Measurements from ENCODE around the gene IGF2BP2.

DNA sequence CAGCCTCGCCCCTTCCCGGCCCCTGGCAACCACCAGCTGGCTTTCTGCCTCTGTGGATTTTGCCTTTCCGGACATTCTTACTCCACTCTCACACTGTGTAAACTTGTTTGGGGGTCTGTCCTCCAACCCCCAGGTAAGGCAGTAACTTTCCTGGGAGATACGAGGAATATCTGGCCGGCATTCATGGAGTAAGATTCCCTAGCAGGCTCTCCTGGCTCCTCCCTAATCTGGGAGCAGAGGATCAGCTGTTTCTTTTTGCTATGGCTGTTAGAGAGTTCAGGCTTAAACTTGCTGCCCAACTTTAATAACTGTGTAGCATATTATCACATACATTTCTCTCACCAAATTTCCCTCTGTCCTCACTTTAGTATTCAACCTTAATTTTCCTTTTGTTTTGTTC lies 64.3 kb downstream of the IGF2BP2 start:
- TF ChIP-seq POLR2AphosphoS5 (IDR thresholded peaks at IDR 0.05), result no peak
- no peak for TF ChIP-seq EP300 (IDR thresholded peaks at IDR 0.05)
